GM23248 (cell line): ENCODE data around the gene PRKCA.

Experiments used
- EZH2 ChIP-seq: fragments of 200-600 bp; sonication (generic); IDR thresholded peaks from 2 replicates; pipeline ENCODE4 v1.6.1; 2018; ENCODE audit warnings: antibody characterized with exemption, mild to moderate bottlenecking; ENCODE audit not compliant: insufficient read depth, poor library complexity, severe bottlenecking
- EZH2phosphoT487 ChIP-seq: fragments of 200-600 bp; sonication (generic); IDR thresholded peaks from 2 replicates; pipeline ENCODE4 v1.6.1; 2018; ENCODE audit warnings: antibody characterized with exemption, moderate library complexity, mild to moderate bottlenecking, low read depth; ENCODE audit not compliant: insufficient read depth

DNA sequence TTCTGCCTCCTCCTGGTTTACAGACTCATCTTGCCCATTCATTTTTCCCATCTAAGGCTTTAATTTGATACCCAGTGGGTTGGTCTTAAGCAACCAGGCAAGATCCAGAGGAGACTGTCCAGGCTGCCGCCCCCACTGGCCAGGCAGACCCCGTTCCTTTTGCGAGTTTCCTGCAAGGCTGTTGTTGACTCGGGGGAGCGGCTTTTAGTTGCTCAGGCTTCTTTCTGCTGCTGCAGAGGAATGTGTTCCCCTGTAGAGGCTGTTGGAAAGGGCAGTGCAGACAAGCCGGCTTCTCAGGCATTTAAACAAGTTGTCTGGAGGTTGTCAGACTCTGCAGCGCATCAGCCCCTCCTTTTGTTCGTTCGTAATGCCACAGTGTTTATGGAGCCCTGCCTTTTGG, 231.2 kb downstream of the PRKCA start:
- no peak for TF ChIP-seq EZH2
- TF ChIP-seq EZH2phosphoT487: no peak
